Inflammatory macrophage treated with lipopolysaccharide for 4 hours (primary cell): ENCODE measurements around the gene VSTM2B.

Experiments used
- DNase-seq: peaks from one replicate; pipeline ENCODE4 v3.0.0-alpha.2; 2020

Gene VSTM2B

DNA sequence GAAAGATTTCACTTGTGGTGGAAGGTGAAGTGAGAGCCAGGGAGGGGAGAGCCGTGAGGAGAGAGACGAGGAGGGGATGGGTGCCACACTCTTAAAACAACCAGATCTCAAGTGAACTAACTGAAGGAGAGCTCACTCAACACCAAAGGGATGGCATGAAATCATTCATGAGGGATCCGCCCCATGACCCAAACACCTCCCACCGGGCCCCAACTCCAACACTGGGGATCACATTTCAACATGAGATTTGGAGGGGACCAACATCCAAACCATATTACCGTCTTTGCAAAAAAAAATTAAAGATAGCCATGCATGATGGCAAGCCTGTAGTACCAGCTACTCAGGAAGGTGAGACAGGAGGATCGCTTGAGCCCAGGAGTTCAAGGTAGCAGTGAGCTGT, 45.4 kb downstream of the VSTM2B start:
- no peak for DNase-seq

- DNase-seq, result no peak
Measured at GRCh38 chr19:29573486-29573885, 47.7 kb downstream of the VSTM2B start.

DNA sequence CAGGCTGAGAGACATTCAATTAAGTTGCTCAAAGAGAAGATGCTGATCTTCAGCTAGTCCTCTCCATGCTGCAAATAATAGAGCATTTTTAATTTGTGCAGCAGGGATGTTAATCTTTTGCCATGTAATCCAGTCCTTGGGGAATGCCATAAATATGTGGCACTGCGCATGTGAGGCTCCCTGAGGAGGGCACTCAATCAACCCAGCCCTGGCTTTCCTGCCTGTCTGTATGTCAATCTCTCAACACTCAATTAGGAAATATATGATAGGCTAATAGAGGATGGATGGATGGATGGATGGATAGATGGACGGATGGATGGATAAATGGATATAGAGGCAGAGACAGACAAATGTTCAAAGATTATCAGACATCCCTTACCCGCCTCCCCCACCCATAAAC, 48.7 kb downstream of the VSTM2B start:
- no peak for DNase-seq

- peak; percentile 35 for DNase-seq
Measured at GRCh38 chr19:29576046-29576606, 50.3 kb downstream of the VSTM2B start.

DNA sequence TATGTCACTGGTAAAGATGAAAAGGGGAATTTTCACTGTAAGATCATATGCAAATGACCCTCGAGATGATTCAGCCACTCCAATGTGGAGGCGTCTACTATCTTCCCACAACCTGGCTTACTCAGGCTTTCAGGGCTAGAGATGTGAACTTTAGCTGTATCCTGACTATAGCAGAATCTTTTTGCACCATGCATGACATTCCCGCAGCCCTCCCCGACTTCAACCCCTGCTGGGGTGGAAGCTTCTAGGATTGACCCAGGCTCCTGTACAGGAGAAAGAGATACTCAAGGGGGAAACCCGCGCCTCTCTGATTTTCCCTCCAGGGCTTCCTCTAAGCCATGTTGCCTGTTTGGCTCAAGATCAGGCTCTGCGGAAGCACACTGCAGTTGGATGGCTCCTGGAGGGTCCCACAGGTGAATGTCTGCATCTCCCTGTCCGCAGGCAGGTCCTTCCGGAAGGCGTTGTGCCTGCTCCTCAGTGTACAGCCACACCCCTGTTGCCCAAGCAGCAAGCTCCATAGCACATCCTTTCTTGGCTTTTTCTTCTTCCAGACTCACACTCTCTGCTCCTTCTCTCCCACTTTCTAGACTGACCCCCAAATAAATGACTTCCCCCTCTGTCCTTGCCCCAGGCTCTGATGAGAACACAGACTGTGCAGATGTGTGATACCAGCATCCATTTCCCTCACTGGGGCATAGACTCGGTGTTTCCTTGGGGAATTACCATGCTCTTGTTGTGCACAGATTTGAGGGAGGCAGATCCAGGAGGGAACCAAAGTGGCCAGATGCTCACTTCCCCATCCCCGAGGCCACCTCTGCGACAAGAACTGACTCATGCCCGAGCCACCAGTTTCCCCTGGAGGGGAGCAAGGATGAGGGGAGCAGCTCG, 51.2 kb downstream of the VSTM2B start:
- DNase-seq, result peak; percentile 81

DNA sequence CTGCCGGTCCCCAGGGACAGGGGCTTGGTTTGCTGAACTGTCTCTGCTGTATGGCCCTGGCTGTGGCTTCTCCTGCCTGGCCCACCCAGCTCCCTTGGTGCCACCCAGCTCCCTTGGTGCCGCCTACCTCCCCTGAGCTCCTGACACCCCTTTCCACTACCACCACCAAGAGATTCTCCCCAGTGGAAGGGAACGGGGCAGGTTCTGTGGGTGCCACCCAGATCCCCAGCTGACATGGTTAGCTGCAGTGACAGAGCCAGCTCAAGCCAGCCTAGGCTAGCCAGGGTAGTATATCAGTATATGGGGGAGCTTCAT, 51.8 kb downstream of the VSTM2B start:
- DNase-seq, result no peak

GRCh38 chr19:29578349-29578748, 52.6 kb downstream of the VSTM2B start:
- no peak for DNase-seq

DNA sequence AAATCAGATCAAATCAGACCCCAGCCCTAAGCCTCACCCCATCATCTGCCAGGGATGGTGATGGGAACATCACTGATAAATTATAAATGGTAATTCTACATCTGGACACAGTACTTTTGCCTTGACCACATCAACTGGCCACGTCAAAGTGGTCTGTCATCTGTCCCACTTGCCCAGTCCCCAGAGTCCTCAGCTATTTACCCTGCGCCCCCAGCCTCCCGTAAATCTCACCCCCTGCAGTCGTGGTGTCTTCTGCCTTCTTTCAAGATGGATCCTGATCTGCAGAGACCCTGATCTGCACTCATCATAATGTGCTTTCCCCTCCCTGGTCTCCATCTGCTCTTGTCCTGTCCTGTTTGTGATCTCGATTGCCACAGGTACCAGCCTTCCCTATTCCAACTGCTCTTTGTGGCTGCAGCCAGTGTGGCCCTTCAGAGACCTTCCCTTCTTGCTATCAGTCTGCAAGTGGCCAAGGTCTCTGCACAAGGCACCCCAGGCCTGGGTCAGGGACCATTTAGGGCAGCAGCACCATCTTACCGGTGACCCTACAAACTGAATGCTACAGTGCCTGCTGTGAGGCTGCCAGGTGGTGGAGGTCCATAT, 53.6 kb downstream of the VSTM2B start:
- no peak for DNase-seq

DNA sequence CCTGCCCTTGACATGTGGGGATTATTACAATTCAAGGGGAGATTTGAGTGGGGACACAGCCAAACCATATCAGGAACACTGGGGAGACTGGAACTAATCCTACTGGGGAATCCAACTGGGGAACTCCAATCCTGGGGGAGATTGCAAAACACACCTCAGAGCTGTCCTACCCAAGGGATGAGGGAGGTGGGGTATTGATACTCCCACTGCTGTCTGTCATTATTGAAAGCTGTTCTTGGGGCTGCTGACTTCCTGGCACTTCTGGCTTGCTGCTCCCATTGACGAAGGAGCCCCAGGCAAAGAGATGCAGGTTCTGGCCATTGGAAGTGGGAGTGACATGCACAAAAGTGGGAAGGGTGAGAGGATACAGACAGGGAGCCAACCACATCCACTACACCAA, 55.6 kb downstream of the VSTM2B start:
- no peak for DNase-seq

DNA sequence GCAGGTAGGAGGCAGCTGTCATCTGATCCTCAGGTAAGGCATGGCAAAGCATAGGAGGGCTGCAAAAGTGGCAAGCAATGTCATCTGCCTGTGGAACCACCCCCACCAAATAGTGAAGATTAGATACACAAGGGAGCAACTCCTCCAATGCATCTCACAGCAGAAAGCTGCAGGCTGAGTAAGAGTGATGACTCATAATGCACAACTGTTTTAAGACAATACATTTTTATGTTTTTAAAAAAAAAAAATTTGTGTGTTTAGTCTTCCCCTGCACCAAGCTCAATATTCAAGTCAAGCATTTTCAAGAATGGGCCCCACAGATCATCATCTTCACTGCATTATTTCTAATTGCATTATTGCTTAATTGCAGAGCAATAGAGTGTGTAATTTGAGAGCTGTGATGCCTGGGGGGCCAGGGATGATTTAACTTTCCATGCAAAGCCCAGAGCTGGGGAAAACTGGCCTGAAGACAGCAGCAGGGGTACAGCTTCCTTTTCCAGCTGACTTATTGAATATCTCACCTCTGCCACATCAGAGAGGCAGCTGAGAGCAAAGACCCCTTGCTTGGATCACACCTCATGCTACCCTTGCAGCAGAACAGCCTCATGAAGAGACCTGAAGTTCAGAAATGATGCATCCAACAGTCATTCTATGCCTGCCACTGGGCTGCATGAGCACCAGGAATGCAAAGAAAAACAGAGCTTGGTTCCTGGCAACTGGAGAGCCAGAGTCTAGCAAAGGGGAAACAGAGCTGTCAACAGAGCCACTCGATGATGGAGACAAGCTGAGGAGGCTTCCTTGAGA, 57.6 kb downstream of the VSTM2B start:
- DNase-seq, result no peak

DNA sequence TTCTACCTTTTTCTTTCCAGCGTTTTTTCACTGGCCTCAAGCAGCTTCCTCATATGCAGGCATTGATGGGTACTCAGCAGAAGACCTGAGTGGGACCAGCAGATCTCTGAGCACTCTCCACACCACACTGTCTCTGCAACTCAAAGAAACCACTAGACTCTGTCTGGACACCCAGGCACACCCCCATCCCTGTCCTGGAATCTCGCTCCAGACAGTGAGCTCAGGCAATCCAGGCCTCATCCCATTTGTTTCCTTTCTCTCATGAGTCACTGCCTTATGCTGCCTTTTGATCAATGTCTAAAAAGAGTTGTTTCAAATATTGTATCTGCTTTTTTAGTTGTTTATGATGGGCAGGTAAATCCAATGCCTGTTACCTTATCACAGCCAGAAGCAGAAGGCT, 60.6 kb downstream of the VSTM2B start:
- DNase-seq, result no peak

DNA sequence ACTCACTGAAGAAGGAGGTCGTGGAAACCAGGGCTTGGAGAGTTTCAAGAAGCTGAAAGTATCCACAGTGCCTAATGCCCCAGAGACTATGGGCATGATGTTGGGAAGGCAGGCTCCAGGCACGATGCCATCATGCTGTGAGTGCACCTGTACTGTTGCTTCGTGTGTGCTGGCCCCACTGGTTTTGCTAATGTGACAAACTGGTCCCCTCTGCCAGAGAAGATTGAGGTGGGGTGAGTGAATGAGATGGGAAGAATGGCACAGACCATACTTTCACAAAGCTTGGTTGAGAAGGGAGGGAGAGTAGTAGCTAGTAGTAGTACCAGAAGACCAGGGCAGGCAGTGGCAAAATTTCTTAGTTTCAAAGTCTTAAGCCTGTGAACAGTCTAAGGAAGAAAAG, 61.3 kb downstream of the VSTM2B start:
- no peak for DNase-seq

DNA sequence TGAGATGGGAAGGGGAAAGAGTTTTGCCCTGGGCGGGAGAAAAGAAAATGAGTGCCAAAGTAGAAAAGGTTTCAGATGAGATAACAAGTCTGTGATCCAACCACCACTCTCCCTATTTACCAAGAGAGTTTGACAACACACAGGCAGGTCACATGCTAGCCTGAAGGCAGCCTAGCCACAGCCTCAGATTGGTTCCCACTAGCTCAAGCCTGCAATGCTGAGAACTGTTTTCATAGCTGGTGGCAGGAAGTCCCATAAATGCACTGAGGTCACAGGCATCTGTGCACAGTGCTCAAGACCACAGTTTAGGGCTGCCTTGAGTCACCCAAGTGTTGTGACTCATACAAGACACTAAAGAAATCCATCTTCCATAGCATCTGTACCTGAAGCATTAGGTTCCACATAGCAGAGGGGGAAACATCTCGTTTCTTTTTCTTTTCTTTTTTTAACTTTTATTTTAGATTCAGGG, 61.8 kb downstream of the VSTM2B start:
- DNase-seq, result peak; percentile 11

- no peak for DNase-seq
Measured at GRCh38 chr19:29588095-29588494, 62.3 kb downstream of the VSTM2B start.

GRCh38 chr19:29590278-29590677, 64.5 kb downstream of the VSTM2B start:
- DNase-seq, result no peak

DNA sequence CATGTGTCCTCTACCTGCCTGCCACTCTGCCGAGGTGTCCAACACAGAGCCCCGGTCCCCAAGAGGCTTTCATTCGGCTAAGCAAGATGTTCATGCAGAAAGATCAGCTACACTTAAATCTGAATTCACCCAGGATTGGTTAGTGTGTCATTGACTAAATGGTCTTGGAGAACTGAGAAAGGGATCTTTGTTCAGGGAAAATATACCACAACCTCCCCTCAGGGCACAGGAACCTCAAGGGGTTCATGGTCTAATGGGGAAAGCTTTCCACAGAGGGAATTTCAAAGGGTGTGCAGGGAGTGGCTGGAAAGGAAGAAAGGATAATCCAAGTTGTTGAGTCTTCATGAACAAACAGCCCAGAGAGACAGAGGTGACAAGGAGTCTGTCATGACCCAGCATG, 65.9 kb downstream of the VSTM2B start:
- no peak for DNase-seq

- no peak for DNase-seq
Measured at GRCh38 chr19:29593869-29594268, 68.1 kb downstream of the VSTM2B start.

DNA sequence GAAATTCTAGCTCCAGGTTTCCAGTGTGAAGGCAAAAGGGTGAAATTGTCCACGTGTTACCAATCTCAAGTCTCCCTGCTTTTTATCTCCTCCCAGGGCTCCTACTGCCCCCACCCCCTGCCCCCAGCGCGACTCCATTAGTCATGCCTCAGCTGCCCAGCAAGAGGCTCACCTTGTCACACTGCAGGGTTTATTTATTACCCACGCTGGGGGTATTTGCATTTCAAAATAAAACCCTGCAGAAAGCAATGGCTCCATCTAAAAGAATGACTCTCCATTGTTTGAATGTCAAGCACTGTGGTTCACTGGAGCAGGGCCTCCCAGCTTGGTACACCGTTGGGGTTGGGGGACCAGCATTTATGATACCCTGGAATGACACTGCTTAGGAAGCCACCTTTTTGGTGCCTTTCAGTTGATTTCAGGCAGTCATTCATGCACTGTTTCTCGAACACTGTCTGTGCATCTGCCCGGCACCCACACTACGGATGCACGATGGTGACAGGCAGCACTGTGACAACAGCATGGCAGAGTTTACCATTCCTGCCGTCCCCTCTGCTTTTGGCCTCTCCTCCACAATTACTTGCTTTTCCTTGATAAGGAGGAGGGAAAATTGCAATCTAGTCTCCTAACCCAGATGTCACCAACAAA, 70.4 kb downstream of the VSTM2B start:
- DNase-seq, result no peak

- no peak for DNase-seq
Measured at GRCh38 chr19:29596885-29597525, 71.2 kb downstream of the VSTM2B start.

GRCh38 chr19:29598036-29598435, 72.2 kb downstream of the VSTM2B start:
- DNase-seq, result no peak

DNA sequence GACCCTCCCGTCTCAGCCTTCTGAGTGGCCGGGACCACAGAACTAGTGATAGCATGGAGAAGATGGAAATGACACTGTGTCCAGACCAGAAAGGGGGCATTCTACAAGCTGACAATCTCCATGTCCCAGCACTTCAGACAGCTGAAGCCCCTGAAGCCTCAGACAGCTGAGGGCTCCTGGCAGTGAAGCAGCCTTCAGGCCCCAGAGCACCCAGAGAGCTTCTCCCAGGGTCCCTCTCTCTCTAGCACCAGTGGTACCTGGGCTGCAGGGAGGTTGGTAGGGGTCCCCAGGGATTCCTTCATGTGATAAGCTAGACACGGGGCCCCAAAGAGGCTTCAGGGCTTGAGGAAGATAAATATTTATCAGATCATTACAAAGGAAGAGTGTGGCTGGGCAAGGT, 72.7 kb downstream of the VSTM2B start:
- DNase-seq, result no peak

DNA sequence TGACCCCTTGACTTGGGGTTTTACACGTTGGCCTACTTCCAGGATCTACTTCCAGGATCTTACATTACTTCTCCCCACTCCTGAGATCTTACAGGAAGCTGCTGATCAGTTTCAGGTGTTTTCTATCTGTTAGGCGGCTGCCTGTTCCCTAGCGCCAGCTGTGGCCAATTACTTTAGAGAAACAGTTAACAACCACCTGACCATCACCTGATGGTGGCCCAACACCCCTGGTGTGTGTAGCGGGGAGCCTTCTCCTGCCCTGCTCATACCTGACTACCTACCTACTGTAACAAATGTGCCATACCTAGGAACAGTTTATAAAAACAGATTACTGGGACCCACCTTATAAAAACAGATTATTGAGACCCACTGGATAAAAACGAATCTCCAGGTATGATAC, 77.5 kb downstream of the VSTM2B start:
- no peak for DNase-seq
